ENCODE results near the gene UBE2O. TPM values are rescaled to one million over a fixed set of nuclear protein-coding genes. Genes with fewer than 3 reads are reported as not detected.

UBE2O gene
- total and polyA plus RNA-seq, 7 donors, result 6.2 to 26.3 (median 12.9) TPM

DNA sequence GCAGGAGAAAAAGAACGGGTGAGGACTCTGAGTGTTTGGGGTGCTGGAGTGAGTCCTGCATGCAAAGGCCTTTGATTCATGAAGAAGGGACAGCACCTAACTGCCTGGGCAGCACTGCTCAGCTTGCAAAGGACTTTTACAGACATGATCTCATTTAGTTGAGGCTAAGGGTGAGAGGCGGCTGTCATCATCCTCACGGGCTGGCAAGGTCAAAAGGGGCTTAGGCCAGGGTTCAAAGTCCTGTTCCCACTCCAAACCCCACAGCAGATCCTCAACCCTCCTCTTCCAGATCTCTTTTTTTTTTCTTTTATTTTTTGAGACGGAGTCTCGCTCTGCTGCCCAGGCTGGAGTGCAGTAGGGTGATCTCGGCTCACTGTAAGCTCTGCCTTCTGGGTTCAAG is 43.5 kb upstream of the UBE2O start:
- no peak for DNase-seq
- Histone ChIP-seq H3K27ac (peak overlapping the region in 1 of 4 donors; percentile 8), H3K36me3 (no peaks in the 10 kb centered on the region), H3K4me1 (peaks cover 0 to 31% (median 25%) of the 10 kb centered on the region in 4 donors), H3K27me3 (no peaks in the 10 kb centered on the region), H3K4me3 (no peak overlapping the region), H3K9me3 (no peaks in the 10 kb centered on the region)
- 81 to 90% methylated on average over 6 of the region's 6 CpGs for WGBS, 2 donors
- intact Hi-C loops (cut with DNase I), result no loop called here
- TF ChIP-seq POLR2AphosphoS5 (IDR thresholded peaks at IDR 0.05) (no peak), EP300 (IDR thresholded peaks at IDR 0.05) (no peak), POLR2A (IDR thresholded peaks at IDR 0.05) (no peak)
- TF ChIP-seq, protein P1, sequence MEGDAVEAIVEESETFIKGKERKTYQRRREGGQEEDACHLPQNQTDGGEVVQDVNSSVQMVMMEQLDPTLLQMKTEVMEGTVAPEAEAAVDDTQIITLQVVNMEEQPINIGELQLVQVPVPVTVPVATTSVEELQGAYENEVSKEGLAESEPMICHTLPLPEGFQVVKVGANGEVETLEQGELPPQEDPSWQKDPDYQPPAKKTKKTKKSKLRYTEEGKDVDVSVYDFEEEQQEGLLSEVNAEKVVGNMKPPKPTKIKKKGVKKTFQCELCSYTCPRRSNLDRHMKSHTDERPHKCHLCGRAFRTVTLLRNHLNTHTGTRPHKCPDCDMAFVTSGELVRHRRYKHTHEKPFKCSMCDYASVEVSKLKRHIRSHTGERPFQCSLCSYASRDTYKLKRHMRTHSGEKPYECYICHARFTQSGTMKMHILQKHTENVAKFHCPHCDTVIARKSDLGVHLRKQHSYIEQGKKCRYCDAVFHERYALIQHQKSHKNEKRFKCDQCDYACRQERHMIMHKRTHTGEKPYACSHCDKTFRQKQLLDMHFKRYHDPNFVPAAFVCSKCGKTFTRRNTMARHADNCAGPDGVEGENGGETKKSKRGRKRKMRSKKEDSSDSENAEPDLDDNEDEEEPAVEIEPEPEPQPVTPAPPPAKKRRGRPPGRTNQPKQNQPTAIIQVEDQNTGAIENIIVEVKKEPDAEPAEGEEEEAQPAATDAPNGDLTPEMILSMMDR (IDR thresholded peaks at IDR 0.05), result no peak

GRCh38 chr17:76495663-76496400 is 42.9 kb upstream of the UBE2O start:
- TF ChIP-seq POLR2AphosphoS5 (IDR thresholded peaks at IDR 0.05), result no peak
- TF ChIP-seq, protein P1 (IDR thresholded peaks at IDR 0.05), result no peak
- TF ChIP-seq EP300 (IDR thresholded peaks at IDR 0.05), result no peak
- TF ChIP-seq POLR2A (IDR thresholded peaks at IDR 0.05), result no peak
- Histone ChIP-seq H3K4me3 (no peak overlapping the region), H3K27me3 (no peaks in the 10 kb centered on the region), H3K4me1 (peaks cover 0 to 26% (median 19%) of the 10 kb centered on the region in 4 donors), H3K9me3 (no peaks in the 10 kb centered on the region), H3K27ac (peak overlapping the region in 1 of 4 donors; percentile 8), H3K36me3 (no peaks in the 10 kb centered on the region)
- no peak for DNase-seq
- WGBS, 2 donors, result 83 to 90% methylated on average over 16 of the region's 16 CpGs
- intact Hi-C loops (cut with DNase I), result no loop called here

DNA sequence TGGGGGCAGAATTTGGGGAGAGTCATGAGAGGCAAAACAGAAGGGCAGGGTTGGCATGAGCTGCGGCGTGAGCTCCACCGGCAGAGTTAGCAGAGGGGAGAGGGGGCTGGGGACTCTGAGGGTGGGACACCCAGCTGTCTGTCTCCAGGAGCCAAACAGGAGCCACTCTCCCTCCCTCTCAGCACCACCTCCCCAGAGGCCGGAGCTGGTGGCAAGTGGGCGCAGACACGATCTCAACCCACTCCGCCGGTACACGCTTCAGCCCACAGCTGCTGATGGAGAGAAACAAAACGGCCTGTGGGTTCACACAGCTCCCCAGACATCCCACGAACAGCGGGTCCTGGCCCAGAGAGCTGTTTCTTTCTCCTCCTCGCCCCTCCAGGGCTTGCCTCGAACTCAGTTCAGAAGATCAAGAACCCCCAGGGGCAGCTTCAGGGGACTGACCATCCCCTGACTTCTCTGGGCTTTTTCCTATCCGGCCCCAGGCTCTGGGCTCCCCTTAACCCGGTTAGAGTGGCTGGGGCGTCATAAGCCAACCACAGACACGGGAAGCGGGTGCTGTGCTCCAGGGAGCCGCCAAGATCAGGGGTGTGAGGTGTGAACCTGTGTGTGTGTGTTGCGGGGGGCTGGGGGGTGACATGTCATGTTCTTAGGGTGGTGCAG is 40.7 kb upstream of the UBE2O start:
- WGBS, 2 donors, result 54 to 73% methylated on average over 21 of the region's 21 CpGs
- intact Hi-C loops (cut with DNase I), result no loop called here

GRCh38 chr17:76492989-76493501 is 40.1 kb upstream of the UBE2O start:
- no peaks in the 10 kb centered on the region for H3K27me3 ChIP-seq
- intact Hi-C loops (cut with DNase I), result no loop called here
- peak overlapping the region; percentile 55 to 70 (median 66) for H3K27ac ChIP-seq
- H3K9me3 ChIP-seq, result no peaks in the 10 kb centered on the region
- WGBS, 2 donors, result 1 to 6% methylated on average over 15 of the region's 15 CpGs
- TF ChIP-seq EP300 (IDR thresholded peaks at IDR 0.05) (peak in 2 of 4 donors; percentile 36 to 50), POLR2AphosphoS5 (IDR thresholded peaks at IDR 0.05) (peak in 2 of 4 donors; percentile 35 to 60)
- TF ChIP-seq, protein P1 (IDR thresholded peaks at IDR 0.05), result no peak
- no peaks in the 10 kb centered on the region for H3K36me3 ChIP-seq
- H3K4me1 ChIP-seq, result peaks cover 0 to 8% (median 6%) of the 10 kb centered on the region in 4 donors
- H3K4me3 ChIP-seq, result peak overlapping the region in 1 of 4 donors; percentile 2
- DNase-seq, result peak; percentile 87

More for the DNA sequence above, 40.7 kb upstream of the UBE2O start:
- DNase-seq, result no peak
- peak overlapping the region; percentile 55 to 70 (median 65) for H3K27ac ChIP-seq
- H3K27me3 ChIP-seq, result no peaks in the 10 kb centered on the region
- no peaks in the 10 kb centered on the region for H3K9me3 ChIP-seq
- no peaks in the 10 kb centered on the region for H3K36me3 ChIP-seq
- TF ChIP-seq, protein P1 (IDR thresholded peaks at IDR 0.05), result no peak
- no peak for TF ChIP-seq POLR2AphosphoS5 (IDR thresholded peaks at IDR 0.05)
- TF ChIP-seq POLR2A (IDR thresholded peaks at IDR 0.05), result no peak
- TF ChIP-seq EP300 (IDR thresholded peaks at IDR 0.05), result no peak
- peaks cover 0 to 14% (median 12%) of the 10 kb centered on the region in 4 donors for H3K4me1 ChIP-seq
- H3K4me3 ChIP-seq, result no peak overlapping the region
